ENCODE measurements around the gene EPAS1. TPM values are rescaled to one million over a fixed set of nuclear protein-coding genes. Genes with fewer than 3 reads are reported as not detected.

The EPAS1 gene
- total and polyA plus RNA-seq, 2 of the 13 experiments (the other 11 are each of a cell fraction or from before 2014, with no cell fraction given), result 47.1 to 182 TPM

- TF ChIP-seq ZNF574 (CRISPR knock-in tag; IDR thresholded peaks at IDR 0.05) (peak; percentile 81), REXO4 (CRISPR knock-in tag; IDR thresholded peaks at IDR 0.05; ENCODE audit: borderline replicate concordance) (no peak), ZNF792 (CRISPR knock-in tag; IDR thresholded peaks at IDR 0.05) (peak; percentile 98), ZFAT (CRISPR knock-in tag; conservative IDR thresholded peaks at IDR 0.05) (no peak), ZNF17 (CRISPR knock-in tag; IDR thresholded peaks at IDR 0.05) (no peak), ZNF782 (CRISPR knock-in tag; IDR thresholded peaks at IDR 0.05; ENCODE audit: borderline replicate concordance) (no peak; the same call in 1 of the 2 replicates), NFE2 (CRISPR knock-in tag; IDR thresholded peaks at IDR 0.05) (no peak), CBFB (CRISPR knock-in tag; IDR thresholded peaks at IDR 0.05) (peak; percentile 53; the same call in 1 of the 2 replicates), ZSCAN9 (CRISPR knock-in tag; IDR thresholded peaks at IDR 0.05; ENCODE audit: borderline replicate concordance) (peak; percentile 92), ZNF569 (CRISPR knock-in tag; IDR thresholded peaks at IDR 0.05; ENCODE audit: borderline replicate concordance) (0 out of 2 replicates have a peak, but pooled peaks have one; percentile 38), ZXDC (CRISPR knock-in tag; IDR thresholded peaks at IDR 0.05) (peak; percentile 58; the same call in 1 of the 2 replicates), FOSL1 (CRISPR knock-in tag; IDR thresholded peaks at IDR 0.05; ENCODE audit: borderline replicate concordance) (no peak), SSRP1 (CRISPR knock-in tag; IDR thresholded peaks at IDR 0.05) (no peak), ZEB1 (IDR thresholded peaks at IDR 0.05; ENCODE audit: insufficient replicate concordance, low read depth) (peak; percentile 96), KDM4B (CRISPR knock-in tag; IDR thresholded peaks at IDR 0.05) (peak; percentile 80; the same call in 1 of the 2 replicates), HDAC1 (CRISPR knock-in tag; IDR thresholded peaks at IDR 0.05) (peak; percentile 86), PREB (CRISPR knock-in tag; IDR thresholded peaks at IDR 0.05) (no peak), MIER3 (CRISPR knock-in tag; IDR thresholded peaks at IDR 0.05; ENCODE audit: borderline replicate concordance) (peak; percentile 80; the same call in 1 of the 2 replicates), ZNF101 (CRISPR knock-in tag; IDR thresholded peaks at IDR 0.05; ENCODE audit: borderline replicate concordance, low read depth) (no peak), ZNF781 (CRISPR knock-in tag; IDR thresholded peaks at IDR 0.05; ENCODE audit: borderline replicate concordance, not compliant biosample characterization) (no peak), SAFB2 (CRISPR knock-in tag; IDR thresholded peaks at IDR 0.05; ENCODE audit: borderline replicate concordance, low read depth) (no peak; the same call in 1 of the 2 replicates), KDM1A (CRISPR knock-in tag; IDR thresholded peaks at IDR 0.05) (peak; percentile 80; the same call in 1 of the 2 replicates), SKI (IDR thresholded peaks at IDR 0.05; ENCODE audit: partially characterized antibody) (peak; percentile 59)
Observed at GRCh38 chr2:46326231-46326980, 29.2 kb downstream of the EPAS1 start (continued).
